ENCODE results near the gene ATP1B2.

DNA sequence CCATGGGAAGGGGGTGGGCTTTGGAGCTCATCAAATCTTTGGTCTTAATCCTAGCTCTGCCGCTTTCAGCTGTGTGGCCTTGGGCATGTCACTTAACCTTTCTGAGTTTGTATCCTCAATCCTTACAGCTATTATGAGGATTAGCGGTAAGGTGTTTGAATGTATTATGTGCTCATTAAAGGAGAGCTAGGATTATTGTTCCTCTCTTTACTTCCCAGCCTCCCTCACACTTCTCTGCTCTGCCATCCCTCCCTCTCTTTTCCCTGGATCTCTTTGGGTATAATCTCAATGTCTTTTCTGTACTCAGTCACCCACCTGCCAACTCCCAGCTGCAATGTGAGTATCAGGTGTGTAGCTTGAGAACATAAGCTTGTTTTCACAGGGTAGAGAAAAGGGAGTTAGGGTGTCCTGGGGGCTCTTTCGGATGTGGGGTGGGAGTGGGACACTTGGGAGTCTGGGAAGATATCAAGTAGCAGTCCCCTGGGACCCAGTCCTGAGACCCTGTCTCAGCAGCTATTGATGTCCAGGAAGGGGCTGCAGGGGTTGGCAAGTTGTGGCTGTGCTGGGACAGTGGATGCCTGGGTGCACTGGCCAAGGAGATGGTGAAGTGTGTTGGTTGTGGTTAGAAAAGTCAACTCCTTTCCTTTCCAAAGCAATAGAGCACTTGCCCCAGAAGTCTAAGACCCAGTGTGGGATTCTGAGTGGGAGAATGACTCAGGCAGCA, 56.1 kb downstream of the ATP1B2 start:
- no peak for TF ChIP-seq EZH2 (optimal IDR thresholded peaks at IDR 0.05; ENCODE audit: low read depth, low read length)
- TF ChIP-seq, protein P1, sequence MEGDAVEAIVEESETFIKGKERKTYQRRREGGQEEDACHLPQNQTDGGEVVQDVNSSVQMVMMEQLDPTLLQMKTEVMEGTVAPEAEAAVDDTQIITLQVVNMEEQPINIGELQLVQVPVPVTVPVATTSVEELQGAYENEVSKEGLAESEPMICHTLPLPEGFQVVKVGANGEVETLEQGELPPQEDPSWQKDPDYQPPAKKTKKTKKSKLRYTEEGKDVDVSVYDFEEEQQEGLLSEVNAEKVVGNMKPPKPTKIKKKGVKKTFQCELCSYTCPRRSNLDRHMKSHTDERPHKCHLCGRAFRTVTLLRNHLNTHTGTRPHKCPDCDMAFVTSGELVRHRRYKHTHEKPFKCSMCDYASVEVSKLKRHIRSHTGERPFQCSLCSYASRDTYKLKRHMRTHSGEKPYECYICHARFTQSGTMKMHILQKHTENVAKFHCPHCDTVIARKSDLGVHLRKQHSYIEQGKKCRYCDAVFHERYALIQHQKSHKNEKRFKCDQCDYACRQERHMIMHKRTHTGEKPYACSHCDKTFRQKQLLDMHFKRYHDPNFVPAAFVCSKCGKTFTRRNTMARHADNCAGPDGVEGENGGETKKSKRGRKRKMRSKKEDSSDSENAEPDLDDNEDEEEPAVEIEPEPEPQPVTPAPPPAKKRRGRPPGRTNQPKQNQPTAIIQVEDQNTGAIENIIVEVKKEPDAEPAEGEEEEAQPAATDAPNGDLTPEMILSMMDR (IDR thresholded peaks at IDR 0.05; ENCODE audit: low read length), result no peak
